Activated CD4-positive, alpha-beta memory T cell treated with anti-CD3 and anti-CD28 coated beads, Interleukin-2, amount 10 ng/mL, durations not matched to agents 7 days and 5 days (primary cell): ENCODE data around the gene STAG3. TPM values are rescaled to one million over a fixed set of nuclear protein-coding genes. Genes with fewer than 3 reads are reported as not detected.
"Not testable (repeated sequence)": the region's sequence is repeated elsewhere in the genome, so short reads cannot be mapped to it uniquely, and the experiment has no call there.

Experiments used
- CTCF ChIA-PET: fragments of 350-600 bp; sonication (Branson Sonifier 250); formaldehyde crosslinking; loops from one replicate; lab custom pipeline; 2021; ENCODE audit warnings: antibody characterized with exemption, inconsistent platforms; lab: Charles Lee
- POLR2A ChIA-PET: fragments of 350-600 bp; sonication (Branson Sonifier 250); formaldehyde crosslinking; loops from one replicate; lab custom pipeline; 2021; ENCODE audit warnings: antibody characterized with exemption; lab: Charles Lee
- DNase-seq: peaks from one replicate; pipeline ENCODE4 v3.0.0-alpha.2; 2020
- H3K27ac Mint-ChIP-seq: one replicate; pipeline ENCODE4 v1.8.0; 2021; ENCODE audit warnings: mild to moderate bottlenecking, mixed read lengths
- H3K27me3 Mint-ChIP-seq: one replicate; pipeline ENCODE4 v1.8.0; 2021; ENCODE audit warnings: mixed read lengths
- H3K36me3 Mint-ChIP-seq: one replicate; pipeline ENCODE4 v1.8.0; 2021; ENCODE audit warnings: low read depth, mixed read lengths
- H3K4me1 Mint-ChIP-seq: one replicate; pipeline ENCODE4 v1.8.0; 2021; ENCODE audit warnings: mixed read lengths
- H3K4me3 Mint-ChIP-seq: one replicate; pipeline ENCODE4 v1.8.0; 2021; ENCODE audit warnings: mild to moderate bottlenecking, mixed read lengths
- H3K9me3 Mint-ChIP-seq: one replicate; pipeline ENCODE4 v1.8.0; 2021; ENCODE audit warnings: mixed read lengths
- total RNA-seq, 2 experiments: library from RNA; stranded (reverse); gene quantifications; one replicate each; pipeline ENCODE4 v1.2.3, GENCODE V29; 2021

Gene STAG3
- total RNA-seq, 2 experiments from 2014 or later = 12.9 to 13.1 TPM

- H3K27me3 Mint-ChIP-seq, H3K27ac Mint-ChIP-seq, H3K9me3 Mint-ChIP-seq, H3K4me3 Mint-ChIP-seq, DNase-seq: not testable (repeated sequence)
- Mint-ChIP-seq H3K4me1 (peaks cover 35% of the 10 kb centered on the region), H3K36me3 (peaks cover 14% of the 10 kb centered on the region)
- POLR2A ChIA-PET = interaction anchor here (0.8 kb wide), 1 partner anchor 82 kb away, joined by 3 read pairs; the partner anchor contains the start of genes AP4M1 and MCM7
- CTCF ChIA-PET = interaction anchor here (0.6 to 1.2 kb wide), 3 partner anchors 17 to 50 kb away, joined by 3 read pairs; no protein-coding TSS in a partner anchor
Measured at GRCh38 chr7:100183090-100183489, 5.4 kb downstream of the STAG3 start.

- peaks cover 31% of the 10 kb centered on the region for H3K4me1 Mint-ChIP-seq
- no peak overlapping the region for H3K27ac Mint-ChIP-seq
- no peaks in the 10 kb centered on the region for H3K27me3 Mint-ChIP-seq
- no peak overlapping the region for H3K4me3 Mint-ChIP-seq
- ChIA-PET CTCF (interaction anchor here (1.0 to 1.3 kb wide), 2 partner anchors 20 to 53 kb away, joined by 3 to 6 read pairs; no protein-coding TSS in a partner anchor), POLR2A (no interaction called here)
- peaks cover 8% of the 10 kb centered on the region for H3K36me3 Mint-ChIP-seq
- DNase-seq = no peak
- H3K9me3 Mint-ChIP-seq = no peaks in the 10 kb centered on the region
Measured at GRCh38 chr7:100185726-100186125, 8.0 kb downstream of the STAG3 start.

- H3K36me3 Mint-ChIP-seq = no peaks in the 10 kb centered on the region
- no peak for DNase-seq
- no peak overlapping the region for H3K4me3 Mint-ChIP-seq
- no peaks in the 10 kb centered on the region for H3K27me3 Mint-ChIP-seq
- CTCF ChIA-PET = interaction anchor here (0.8 to 2.7 kb wide), 7 partner anchors 9 to 218 kb away, joined by 3 to 31 read pairs (median 13); partner anchors contain the start of genes GPC2 and STAG3
- H3K27ac Mint-ChIP-seq = no peak overlapping the region
- POLR2A ChIA-PET = interaction anchor here (1.1 kb wide), 1 partner anchor 32 kb away, joined by 5 read pairs; no protein-coding TSS in a partner anchor
- H3K4me1 Mint-ChIP-seq = peaks cover 16% of the 10 kb centered on the region
- no peaks in the 10 kb centered on the region for H3K9me3 Mint-ChIP-seq
Measured at GRCh38 chr7:100189061-100189460, 11.3 kb downstream of the STAG3 start.

- ChIA-PET POLR2A (interaction anchor here (1.1 to 1.5 kb wide), 6 partner anchors 13 to 31 kb away, joined by 3 to 9 read pairs (median 5); partner anchors contain the start of genes GPC2 and STAG3), CTCF (interaction anchor here (0.6 to 2.7 kb wide), 15 partner anchors 10 to 839 kb away, joined by 3 to 31 read pairs (median 4); partner anchors contain the start of genes GAL3ST4, GPC2 and STAG3)
- DNase-seq = no peak
- H3K36me3 Mint-ChIP-seq = no peaks in the 10 kb centered on the region
- H3K27ac Mint-ChIP-seq = peak overlapping the region; percentile 50
- H3K4me1 Mint-ChIP-seq = peaks cover 16% of the 10 kb centered on the region
- H3K27me3 Mint-ChIP-seq = no peaks in the 10 kb centered on the region
- H3K9me3 Mint-ChIP-seq = no peaks in the 10 kb centered on the region
- no peak overlapping the region for H3K4me3 Mint-ChIP-seq
Measured at GRCh38 chr7:100190048-100190711, 12.5 kb downstream of the STAG3 start.

- Mint-ChIP-seq H3K4me3 (no peak overlapping the region), H3K4me1 (peaks cover 17% of the 10 kb centered on the region), H3K9me3 (no peaks in the 10 kb centered on the region), H3K27me3 (no peaks in the 10 kb centered on the region), H3K27ac (no peak overlapping the region), H3K36me3 (no peaks in the 10 kb centered on the region)
- no peak for DNase-seq
- ChIA-PET CTCF (no interaction called here), POLR2A (no interaction called here)
Measured at GRCh38 chr7:100191775-100192174, 14.1 kb downstream of the STAG3 start.

- not testable (repeated sequence) for H3K27me3 Mint-ChIP-seq, H3K4me3 Mint-ChIP-seq, H3K36me3 Mint-ChIP-seq, H3K9me3 Mint-ChIP-seq, DNase-seq, H3K27ac Mint-ChIP-seq
- peaks cover 17% of the 10 kb centered on the region for H3K4me1 Mint-ChIP-seq
- CTCF ChIA-PET = interaction anchor here (1.5 to 1.8 kb wide), 2 partner anchors 10 to 15 kb away, joined by 3 to 5 read pairs; no protein-coding TSS in a partner anchor
- POLR2A ChIA-PET = interaction anchor here (1.1 kb wide), 1 partner anchor 10 kb away, joined by 3 read pairs; no protein-coding TSS in a partner anchor
Measured at GRCh38 chr7:100192281-100192862, 14.7 kb downstream of the STAG3 start.

- Mint-ChIP-seq H3K4me3 (no peak overlapping the region), H3K27ac (no peak overlapping the region), H3K27me3 (no peaks in the 10 kb centered on the region), H3K4me1 (peaks cover 17% of the 10 kb centered on the region), H3K36me3 (no peaks in the 10 kb centered on the region), H3K9me3 (no peaks in the 10 kb centered on the region)
- POLR2A ChIA-PET = interaction anchor here (1.1 kb wide), 1 partner anchor 10 kb away, joined by 3 read pairs; no protein-coding TSS in a partner anchor
- CTCF ChIA-PET = interaction anchor here (1.5 to 1.8 kb wide), 3 partner anchors 10 to 60 kb away, joined by 3 to 5 read pairs (median 3); no protein-coding TSS in a partner anchor
- DNase-seq = no peak
Measured at GRCh38 chr7:100192969-100193368, 15.3 kb downstream of the STAG3 start.

GRCh38 chr7:100195222-100195621 is 17.5 kb downstream of the STAG3 start:
- ChIA-PET POLR2A (interaction anchor here (1.4 kb wide), 1 partner anchor 11 kb away, joined by 3 read pairs; no protein-coding TSS in a partner anchor), CTCF (no interaction called here)
- no peak for DNase-seq
- peaks cover 14% of the 10 kb centered on the region for H3K4me1 Mint-ChIP-seq
- no peak overlapping the region for H3K4me3 Mint-ChIP-seq
- H3K36me3 Mint-ChIP-seq = no peaks in the 10 kb centered on the region
- no peaks in the 10 kb centered on the region for H3K9me3 Mint-ChIP-seq
- no peak overlapping the region for H3K27ac Mint-ChIP-seq
- peaks cover 7% of the 10 kb centered on the region for H3K27me3 Mint-ChIP-seq

GRCh38 chr7:100195901-100196322 is 18.2 kb downstream of the STAG3 start:
- H3K36me3 Mint-ChIP-seq, H3K27ac Mint-ChIP-seq, H3K4me1 Mint-ChIP-seq, DNase-seq, CTCF ChIA-PET, H3K4me3 Mint-ChIP-seq, H3K9me3 Mint-ChIP-seq, H3K27me3 Mint-ChIP-seq: not testable (repeated sequence)
- POLR2A ChIA-PET = interaction anchor here (1.4 kb wide), 1 partner anchor 10 kb away, joined by 3 read pairs; no protein-coding TSS in a partner anchor

- Mint-ChIP-seq H3K27ac (no peak overlapping the region), H3K4me3 (no peak overlapping the region), H3K36me3 (peaks cover 2% of the 10 kb centered on the region), H3K4me1 (peaks cover 1% of the 10 kb centered on the region), H3K9me3 (no peaks in the 10 kb centered on the region), H3K27me3 (peaks cover 9% of the 10 kb centered on the region)
- ChIA-PET POLR2A (no interaction called here), CTCF (interaction anchor here (0.6 kb wide), 1 partner anchor 82 kb away, joined by 3 read pairs; no protein-coding TSS in a partner anchor)
- DNase-seq = no peak
Measured at GRCh38 chr7:100198266-100198665, 20.5 kb downstream of the STAG3 start.

- H3K36me3 Mint-ChIP-seq = peaks cover 2% of the 10 kb centered on the region
- DNase-seq = no peak
- POLR2A ChIA-PET = interaction anchor here (2.6 kb wide), 1 partner anchor 9 kb away, joined by 10 read pairs; no protein-coding TSS in a partner anchor
- H3K27me3 Mint-ChIP-seq = peaks cover 9% of the 10 kb centered on the region
- no peak overlapping the region for H3K27ac Mint-ChIP-seq
- CTCF ChIA-PET = interaction anchor here (0.9 to 1.2 kb wide), 2 partner anchors 10 to 96 kb away, joined by 3 to 4 read pairs; no protein-coding TSS in a partner anchor
- H3K9me3 Mint-ChIP-seq = no peaks in the 10 kb centered on the region
- peaks cover 5% of the 10 kb centered on the region for H3K4me1 Mint-ChIP-seq
- no peak overlapping the region for H3K4me3 Mint-ChIP-seq
Measured at GRCh38 chr7:100200693-100201092, 23.0 kb downstream of the STAG3 start.

- Mint-ChIP-seq H3K27ac (no peak overlapping the region), H3K27me3 (peaks cover 2% of the 10 kb centered on the region), H3K9me3 (no peaks in the 10 kb centered on the region), H3K36me3 (peaks cover 10% of the 10 kb centered on the region), H3K4me3 (no peak overlapping the region), H3K4me1 (peaks cover 18% of the 10 kb centered on the region)
- DNase-seq = no peak
- CTCF ChIA-PET = interaction anchor here (1.1 kb wide), 1 partner anchor 13 kb away, joined by 3 read pairs; no protein-coding TSS in a partner anchor
- POLR2A ChIA-PET = no interaction called here
Measured at GRCh38 chr7:100204454-100204853, 26.7 kb downstream of the STAG3 start.
